Mesendoderm (in vitro differentiated cells): ENCODE data around the gene NFILZ.

Experiments used
- DNase-seq: peaks from one replicate; pipeline ENCODE4 v3.0.0; 2013
- H2AK5ac ChIP-seq: 2 replicates; pipeline ENCODE4 v1.6.1; 2013; ENCODE audit warnings: low read length, inconsistent platforms
- H2BK120ac ChIP-seq: 2 replicates; pipeline ENCODE4 v1.6.1; 2013; ENCODE audit warnings: low read depth, mild to moderate bottlenecking, low read length, moderate library complexity, mixed read lengths
- H2BK15ac ChIP-seq: replicated peaks from 2 replicates; pipeline ENCODE4 v1.6.1; 2013; ENCODE audit warnings: low read depth, mild to moderate bottlenecking, moderate library complexity
- H2BK5ac ChIP-seq: 2 replicates; pipeline ENCODE4 v1.6.1; 2013; ENCODE audit warnings: low read length, inconsistent platforms
- H3K18ac ChIP-seq: 2 replicates; pipeline ENCODE4 v1.6.1; 2013; ENCODE audit warnings: mild to moderate bottlenecking, low read length, mixed read lengths
- H3K23ac ChIP-seq: one replicate; pipeline ENCODE4 v1.6.1; 2013; ENCODE audit warnings: low read length
- H3K27ac ChIP-seq: 2 replicates; pipeline ENCODE4 v1.5.1; 2013; ENCODE audit warnings: low read depth, mild to moderate bottlenecking, inconsistent platforms, low read length, moderate library complexity
- H3K27me3 ChIP-seq: 2 replicates; pipeline ENCODE4 v1.6.1; 2013; ENCODE audit warnings: low read length, control low read depth, mild to moderate bottlenecking, inconsistent platforms; ENCODE audit not compliant: insufficient read depth, poor library complexity
- H3K36me3 ChIP-seq: 2 replicates; pipeline ENCODE4 v1.6.1; 2013; ENCODE audit warnings: low read length, inconsistent platforms; ENCODE audit not compliant: control insufficient read depth, insufficient read depth
- H3K4ac ChIP-seq: one replicate; pipeline ENCODE4 v1.6.1; 2013; ENCODE audit warnings: low read depth, mild to moderate bottlenecking, low read length, moderate library complexity
- H3K4me1 ChIP-seq: 2 replicates; pipeline ENCODE4 v1.6.1; 2013; ENCODE audit warnings: low read depth, low read length, inconsistent platforms; ENCODE audit not compliant: control insufficient read depth
- H3K4me2 ChIP-seq: 2 replicates; pipeline ENCODE4 v1.6.1; 2013; ENCODE audit warnings: low read length
- H3K4me3 ChIP-seq: 2 replicates; pipeline ENCODE4 v1.5.1; 2013; ENCODE audit warnings: mild to moderate bottlenecking, low read length
- H3K56ac ChIP-seq: one replicate; pipeline ENCODE4 v1.6.1; 2013; ENCODE audit warnings: low read length
- H3K79me1 ChIP-seq: 2 replicates; pipeline ENCODE4 v1.6.1; 2013; ENCODE audit warnings: low read length, inconsistent platforms
- H3K79me2 ChIP-seq: 2 replicates; pipeline ENCODE4 v1.6.1; 2013; ENCODE audit warnings: mild to moderate bottlenecking, low read length; ENCODE audit not compliant: control insufficient read depth, insufficient read depth
- H3K9ac ChIP-seq: 2 replicates; pipeline ENCODE4 v1.6.1; 2013; ENCODE audit warnings: low read length, inconsistent platforms
- H4K5ac ChIP-seq: one replicate; pipeline ENCODE4 v1.6.1; 2013; ENCODE audit warnings: low read length
- H4K8ac ChIP-seq: one replicate; pipeline ENCODE4 v1.6.1; 2013; ENCODE audit warnings: low read depth, mild to moderate bottlenecking, control low read depth, low read length, moderate library complexity
- whole genome bisulfite sequencing: extraction: QIAGEN DNeasy Blood & Tissue Kit; methylation state at CpG from one replicate; pipeline ENCODE4 v1.1.7; 2013; ENCODE audit warnings: low lambda C conversion rate, missing lambda C conversion rate; ENCODE audit not compliant: insufficient coverage; ENCODE audit errors: extremely low coverage; 5-methylcytosine and 5-hydroxymethylcytosine counted together

Gene NFILZ

DNA sequence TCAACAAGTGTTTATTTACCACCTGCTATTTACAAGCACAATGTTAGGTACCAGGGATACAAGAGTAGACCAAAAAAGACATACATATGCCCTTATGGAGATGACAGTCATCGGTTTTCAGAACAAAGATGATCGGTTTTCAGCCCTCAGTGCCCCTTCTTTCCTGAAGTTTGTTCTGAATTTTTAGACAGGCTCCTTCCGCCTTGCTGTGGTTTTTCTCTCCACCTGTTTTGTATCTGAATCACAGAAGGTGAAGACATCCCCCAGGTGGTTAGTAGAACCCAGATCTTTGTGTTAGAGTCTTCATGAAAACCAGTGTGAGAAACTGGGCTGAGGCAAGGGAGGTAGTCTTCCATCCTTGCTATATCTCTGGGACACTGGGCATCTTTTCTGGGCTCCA lies 44.6 kb downstream of the NFILZ start:
- Histone ChIP-seq H4K8ac (no peak overlapping the region), H4K5ac (no peak overlapping the region), H3K56ac (no peak overlapping the region), H3K4ac (no peak overlapping the region), H2BK5ac (no peak overlapping the region), H3K27me3 (no peaks in the 10 kb centered on the region), H3K79me2 (no peaks in the 10 kb centered on the region), H3K79me1 (no peaks in the 10 kb centered on the region), H3K36me3 (no peaks in the 10 kb centered on the region), H3K27ac (no peak overlapping the region), H2AK5ac (no peak overlapping the region), H3K4me2 (no peak overlapping the region), H2BK15ac (no peak overlapping the region), H3K4me1 (no peaks in the 10 kb centered on the region), H3K4me3 (no peak overlapping the region), H2BK120ac (no peak overlapping the region), H3K23ac (no peak overlapping the region), H3K9ac (no peak overlapping the region), H3K18ac (no peak overlapping the region)
- DNase-seq = no peak
- WGBS = no CpG with 5 or more reads among the region's 3 CpGs

GRCh38 chr19:8678244-8678807 lies 47.9 kb downstream of the NFILZ start:
- Histone ChIP-seq H3K9ac (no peak overlapping the region), H4K8ac (no peak overlapping the region), H3K36me3 (no peaks in the 10 kb centered on the region), H3K23ac (no peak overlapping the region), H3K79me1 (no peaks in the 10 kb centered on the region), H3K4ac (no peak overlapping the region), H3K18ac (no peak overlapping the region), H2BK15ac (no peak overlapping the region), H2AK5ac (no peak overlapping the region), H3K4me3 (no peak overlapping the region), H2BK120ac (no peak overlapping the region), H3K27me3 (no peaks in the 10 kb centered on the region), H3K56ac (no peak overlapping the region), H2BK5ac (no peak overlapping the region), H3K4me2 (no peak overlapping the region), H3K4me1 (no peaks in the 10 kb centered on the region), H3K79me2 (no peaks in the 10 kb centered on the region), H3K27ac (no peak overlapping the region), H4K5ac (no peak overlapping the region)
- DNase-seq = no peak
